NCI-H2029 (cell line): ENCODE measurements around the gene SSC5D.
A peak's percentile ranks its signal among the peaks of the same experiment; 100 is the strongest.
"Not testable (repeated sequence)": the region's sequence is repeated elsewhere in the genome, so short reads cannot be mapped to it uniquely, and the experiment has no call there.

Experiments
- DNase-seq: peaks from one replicate; lab custom pipeline; 2025; lab: John Stamatoyannopoulos, UW

SSC5D gene

GRCh38 chr19:55486971-55487923, 989 bp upstream of the SSC5D start:
- DNase-seq = no peak

DNA sequence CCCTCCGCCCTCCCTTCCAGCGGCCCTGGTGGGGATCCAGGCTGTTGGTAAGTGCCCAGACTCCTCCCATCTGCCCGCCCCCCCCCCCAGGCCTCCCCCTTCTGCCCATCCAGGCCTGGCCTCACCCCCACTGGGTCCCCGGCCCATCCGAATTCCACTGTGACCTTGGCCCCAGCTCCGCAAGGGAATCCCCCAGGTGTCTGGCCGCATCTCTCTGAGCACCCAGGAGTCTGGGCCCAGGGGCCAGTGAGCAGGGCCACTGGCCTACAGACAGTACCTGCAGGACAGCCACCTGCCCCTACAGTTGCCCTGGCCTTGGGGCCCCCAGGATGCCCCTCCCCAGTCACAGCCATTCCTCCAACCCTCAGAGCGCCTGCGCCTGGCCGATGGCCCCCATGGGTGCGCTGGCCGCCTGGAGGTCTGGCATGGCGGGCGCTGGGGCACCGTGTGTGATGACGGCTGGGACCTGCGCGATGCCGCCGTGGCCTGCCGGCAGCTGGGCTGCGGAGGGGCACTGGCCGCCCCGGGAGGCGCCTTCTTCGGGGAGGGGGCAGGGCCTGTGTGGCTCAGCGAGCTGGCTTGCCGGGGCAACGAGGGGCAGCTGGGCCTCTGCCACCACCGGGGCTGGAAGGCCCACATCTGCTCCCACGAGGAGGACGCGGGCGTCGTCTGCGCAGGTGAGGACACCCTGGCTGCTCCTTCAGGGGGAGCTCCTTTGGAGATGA, 912 bp downstream of the SSC5D start:
- no peak for DNase-seq

DNA sequence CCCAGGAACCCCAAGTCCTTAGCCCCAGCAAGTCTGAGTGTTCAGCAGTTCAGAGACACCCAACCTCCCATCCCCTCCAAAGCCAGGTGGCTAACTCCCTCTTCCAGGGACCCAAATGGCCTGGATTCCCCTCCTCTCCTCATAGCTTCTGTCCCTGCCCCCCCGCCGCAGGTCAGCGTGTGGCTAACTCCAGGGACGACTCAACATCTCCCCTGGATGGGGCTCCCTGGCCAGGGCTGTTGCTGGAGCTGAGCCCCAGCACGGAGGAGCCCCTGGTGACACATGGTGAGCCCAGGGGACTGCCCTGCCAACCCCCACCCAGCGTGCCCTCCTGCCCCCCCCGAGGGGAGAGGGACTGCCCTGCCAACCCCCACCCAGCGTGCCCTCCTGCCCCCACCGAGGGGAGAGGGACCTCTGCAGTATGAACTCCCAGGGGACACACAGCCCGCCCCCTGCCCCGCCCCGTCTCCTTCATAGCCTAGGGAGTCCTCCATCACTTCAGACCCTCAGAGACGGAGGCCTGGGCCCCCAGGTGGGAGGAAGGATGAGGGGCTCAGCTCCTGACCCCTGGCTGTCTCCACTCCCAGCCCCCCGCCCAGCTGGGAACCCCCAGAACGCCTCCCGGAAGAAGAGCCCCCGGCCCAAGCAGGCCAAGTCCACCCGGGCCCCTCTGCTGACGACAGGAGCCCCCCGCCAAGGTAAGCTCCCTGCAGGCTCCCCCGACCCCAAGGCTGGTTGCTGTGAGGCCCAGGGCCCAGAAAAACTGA, 1.7 kb downstream of the SSC5D start:
- DNase-seq = no peak

DNA sequence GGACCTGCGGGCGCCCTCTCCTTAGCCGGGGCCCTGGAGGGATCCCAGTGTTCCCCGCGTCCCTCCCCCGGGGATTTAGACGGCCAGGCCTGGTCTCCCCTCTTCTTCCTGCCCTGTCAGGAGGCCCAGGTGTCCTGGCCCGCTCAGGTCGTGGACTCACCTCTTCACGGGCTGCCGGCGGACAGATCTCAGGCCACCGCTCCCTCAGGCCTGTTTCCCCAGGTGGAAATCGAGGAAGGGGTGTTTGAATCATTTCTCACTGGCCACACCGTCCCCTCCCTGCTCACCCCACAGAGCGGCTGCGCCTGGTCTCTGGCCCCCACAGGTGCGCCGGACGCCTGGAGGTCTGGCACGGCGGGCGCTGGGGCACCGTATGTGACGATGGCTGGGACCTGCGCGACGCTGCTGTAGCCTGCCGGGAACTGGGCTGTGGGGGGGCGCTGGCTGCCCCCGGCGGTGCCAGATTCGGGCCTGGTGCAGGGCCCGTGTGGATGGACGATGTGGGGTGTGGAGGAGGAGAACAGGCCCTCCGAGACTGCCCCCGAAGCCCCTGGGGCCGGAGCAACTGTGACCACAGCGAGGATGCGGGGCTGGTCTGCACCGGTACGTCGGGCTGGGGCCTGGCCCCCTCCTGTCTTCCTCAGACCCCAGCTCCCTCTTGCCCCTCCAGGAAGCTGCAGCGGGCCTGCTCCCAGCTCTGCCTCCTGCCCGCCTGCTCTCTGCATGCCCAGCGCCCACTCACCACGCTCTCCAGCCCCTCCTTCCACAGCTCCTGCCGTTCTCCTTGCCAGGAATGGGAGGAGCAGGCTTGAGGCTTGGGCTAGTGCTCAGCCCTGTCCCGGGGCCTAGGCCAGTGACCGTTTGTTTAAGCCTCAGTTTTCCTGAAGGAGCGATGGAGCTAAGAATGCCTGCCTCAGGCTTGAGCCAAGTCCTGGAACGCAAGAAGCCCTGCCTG, 2.5 kb downstream of the SSC5D start:
- no peak for DNase-seq

DNA sequence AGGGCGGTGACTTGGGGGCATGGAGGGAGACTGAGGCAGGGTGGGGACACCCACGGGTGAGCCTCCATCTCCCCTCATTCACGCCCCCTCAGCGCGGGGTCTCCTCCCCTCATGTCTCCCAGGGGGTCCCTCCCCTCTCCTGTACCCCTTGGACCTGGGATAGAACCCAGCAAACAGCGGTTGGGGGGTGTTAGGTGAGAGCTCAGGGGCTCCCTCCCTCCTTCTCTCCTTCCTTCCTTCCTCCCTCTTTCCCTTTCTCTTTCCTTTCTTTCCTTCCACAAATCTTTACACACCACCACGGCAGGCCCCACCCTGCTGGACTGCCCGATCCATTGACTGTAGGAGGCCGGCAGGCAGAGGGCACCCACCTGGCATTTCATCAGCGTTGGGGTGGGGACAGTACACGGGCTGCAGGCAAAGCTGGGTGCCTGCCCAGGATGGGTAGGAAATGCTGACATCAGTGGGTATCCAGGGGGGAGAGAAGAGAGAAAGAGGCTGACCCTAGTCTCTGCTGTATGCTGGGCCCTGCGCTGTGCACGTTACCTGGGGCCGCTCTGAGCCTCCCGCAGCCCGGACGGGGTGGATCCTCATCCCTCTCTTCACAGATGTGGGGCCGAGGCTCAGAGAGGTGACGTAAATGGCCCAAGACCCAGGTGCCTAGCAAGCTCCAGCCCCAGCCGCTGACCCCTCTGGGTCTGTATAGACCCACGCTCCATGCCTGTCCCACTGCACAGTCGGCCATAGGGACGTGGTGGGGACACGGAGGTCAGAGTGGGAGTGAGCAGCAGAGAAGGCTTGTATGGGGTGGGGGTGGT, 3.5 kb downstream of the SSC5D start:
- no peak for DNase-seq

DNA sequence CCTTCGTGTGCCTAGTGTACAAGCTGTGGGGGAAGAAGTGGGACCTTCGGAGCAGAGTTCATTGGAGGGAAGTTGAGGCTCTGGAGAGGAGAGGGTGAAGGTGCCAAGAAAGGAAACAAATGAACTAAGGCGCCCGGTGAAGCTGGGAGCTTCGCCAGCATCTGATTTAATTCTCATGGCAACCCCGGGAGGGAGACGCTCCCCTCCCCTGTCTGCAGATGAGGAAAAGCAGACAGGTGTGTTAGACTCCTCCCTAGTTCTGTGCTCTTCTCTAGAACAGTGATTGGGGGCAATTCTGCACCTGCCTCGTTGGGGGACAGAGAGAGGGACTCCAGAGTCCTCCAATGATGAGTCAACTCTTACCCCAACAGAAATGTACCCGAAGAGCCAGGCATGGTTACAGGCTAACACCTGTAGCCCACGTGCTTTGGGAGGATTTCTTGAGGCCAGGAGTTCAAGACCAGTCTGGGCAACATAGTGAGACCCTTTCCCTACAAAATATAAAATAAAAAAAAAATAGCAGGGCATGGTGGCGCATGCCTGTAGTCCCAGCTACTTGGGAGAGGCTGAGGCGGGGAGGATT, 4.2 kb downstream of the SSC5D start:
- DNase-seq = peak; percentile 23

GRCh38 chr19:55493052-55493644, 4.9 kb downstream of the SSC5D start:
- no peak for DNase-seq

DNA sequence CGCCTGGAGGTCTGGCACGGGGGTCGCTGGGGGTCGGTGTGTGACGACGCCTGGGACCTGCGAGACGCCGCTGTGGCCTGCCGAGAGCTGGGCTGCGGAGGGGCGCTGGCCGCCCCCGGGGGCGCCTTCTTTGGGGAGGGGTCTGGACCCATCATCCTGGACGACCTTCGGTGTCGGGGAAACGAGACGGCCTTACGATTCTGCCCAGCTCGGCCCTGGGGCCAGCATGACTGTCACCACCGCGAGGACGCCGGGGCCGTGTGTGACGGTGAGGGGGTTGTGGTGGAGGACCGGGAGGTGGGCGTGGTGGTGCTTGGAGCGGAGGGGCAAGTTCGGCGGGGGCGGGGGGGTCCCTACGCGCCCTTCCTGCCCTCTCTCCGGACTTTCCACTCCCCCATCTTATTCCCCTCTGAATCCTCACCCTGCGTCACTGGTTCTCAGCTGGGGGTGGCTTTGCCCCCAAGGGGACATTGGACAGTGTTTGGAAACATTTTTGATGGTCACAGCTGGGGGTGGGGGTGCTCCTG, 5.5 kb downstream of the SSC5D start:
- DNase-seq = no peak

DNA sequence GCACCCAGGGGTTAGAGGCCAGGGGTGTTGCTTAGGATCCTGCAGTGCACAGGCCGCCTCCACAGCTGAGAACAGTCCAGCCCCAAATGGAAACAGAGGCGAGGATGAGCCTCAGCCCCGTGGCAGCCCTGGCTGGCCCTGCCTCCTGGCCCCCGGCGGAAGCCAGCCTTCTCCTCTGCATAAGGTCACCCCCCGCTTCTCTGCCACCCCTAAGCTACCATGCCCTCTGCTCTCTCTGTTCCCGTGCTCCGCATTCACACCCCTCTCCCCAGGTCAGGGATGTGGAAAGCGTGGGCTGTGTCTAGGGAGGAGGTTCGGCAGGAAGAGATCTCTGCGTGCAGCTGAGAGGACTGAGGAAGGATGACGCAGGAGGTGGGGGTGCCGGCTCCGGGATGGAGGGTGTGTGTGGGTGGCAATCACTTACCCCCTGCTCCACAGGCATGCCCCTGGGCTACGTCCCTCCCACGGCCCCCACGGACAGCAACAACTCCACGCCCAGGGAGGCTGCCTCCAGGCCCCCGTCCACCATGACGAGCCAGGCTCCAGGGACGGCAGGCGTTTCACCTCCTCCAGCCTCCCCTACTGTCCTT, 6.0 kb downstream of the SSC5D start:
- DNase-seq = no peak

GRCh38 chr19:55495646-55496349, 7.6 kb downstream of the SSC5D start:
- no peak for DNase-seq

DNA sequence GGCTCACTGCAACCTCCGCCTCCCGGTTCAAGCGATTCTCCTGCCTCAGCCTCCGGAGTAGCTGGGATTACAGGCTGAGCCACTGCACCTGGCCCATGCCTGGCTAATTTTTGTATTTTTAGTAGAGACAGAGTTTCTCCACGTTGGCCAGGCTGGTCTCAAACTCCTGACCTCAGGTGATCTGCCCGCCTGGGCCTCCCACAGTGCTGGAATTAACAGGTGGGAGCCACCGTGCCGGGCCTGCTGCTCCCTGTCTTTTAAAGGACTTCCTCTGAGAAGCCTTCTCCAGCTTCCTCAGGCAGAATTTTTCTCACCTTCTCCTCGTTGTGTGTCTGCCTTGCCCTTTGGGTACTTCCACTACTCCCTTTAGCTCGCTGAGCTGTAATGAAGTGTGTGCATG, 8.6 kb downstream of the SSC5D start:
- DNase-seq = not testable (repeated sequence)

- DNase-seq = no peak
These were observed 9.5 kb downstream of the SSC5D start for GRCh38 chr19:55497763-55498162.

DNA sequence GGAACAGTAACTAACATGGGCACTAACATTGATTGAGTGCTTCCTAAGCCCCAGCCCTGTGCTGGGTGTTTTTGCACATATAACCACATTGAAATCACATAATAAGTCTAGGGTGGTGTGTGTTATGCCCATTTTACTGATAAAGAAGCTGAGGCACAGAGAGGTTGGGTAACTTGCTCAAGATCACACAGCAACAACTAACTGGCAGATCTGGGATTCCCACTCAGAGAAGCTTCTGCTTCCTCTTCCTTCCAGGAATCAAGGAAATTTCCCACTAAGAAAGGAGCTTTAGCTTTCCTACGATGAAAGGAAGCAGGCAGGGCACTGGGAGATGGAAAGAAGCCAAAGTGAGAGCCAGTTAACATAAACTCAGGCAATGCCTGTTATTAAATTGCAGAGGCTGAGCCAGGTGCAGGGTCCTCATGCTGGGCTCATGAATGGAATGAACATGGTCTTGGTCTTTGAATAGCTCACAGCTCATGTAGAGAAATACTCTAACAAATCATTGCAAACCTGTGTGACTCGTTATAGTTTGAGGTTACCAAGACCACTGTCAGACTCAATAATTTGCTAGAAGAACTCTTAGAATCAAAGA, 10.1 kb downstream of the SSC5D start:
- DNase-seq = no peak

- no peak for DNase-seq
These were observed 12.2 kb downstream of the SSC5D start for GRCh38 chr19:55500368-55500952.

GRCh38 chr19:55502197-55502952, 14.1 kb downstream of the SSC5D start:
- DNase-seq = no peak

- DNase-seq = no peak
These were observed 14.9 kb downstream of the SSC5D start for GRCh38 chr19:55503157-55503501.
